HG02642 (cell line): ENCODE measurements around the gene GRIK4.
"Not testable (repeated sequence)": the region's sequence is repeated elsewhere in the genome, so short reads cannot be mapped to it uniquely, and the experiment has no call there.

Source experiments
- ATAC-seq: cut with Tn5 transposase; IDR thresholded peaks from one replicate; pipeline ENCODE4 v1.9.1; 2021; ENCODE audit warnings: mild to moderate bottlenecking; ENCODE audit not compliant: unreplicated experiment, poor library complexity

The GRIK4 gene

GRCh38 chr11:120751550-120751949 lies 240.0 kb downstream of the GRIK4 start:
- no peak for ATAC-seq

GRCh38 chr11:120752668-120753067 lies 241.1 kb downstream of the GRIK4 start:
- ATAC-seq: no peak

GRCh38 chr11:120756931-120757330 lies 245.4 kb downstream of the GRIK4 start:
- ATAC-seq: no peak

GRCh38 chr11:120759046-120759445 lies 247.5 kb downstream of the GRIK4 start:
- no peak for ATAC-seq

GRCh38 chr11:120765710-120766109 lies 254.2 kb downstream of the GRIK4 start:
- ATAC-seq: not testable (repeated sequence)

- no peak for ATAC-seq
Measured at GRCh38 chr11:120766318-120766717, 254.8 kb downstream of the GRIK4 start.

GRCh38 chr11:120768949-120769348 lies 257.4 kb downstream of the GRIK4 start:
- no peak for ATAC-seq

- ATAC-seq: no peak
Measured at GRCh38 chr11:120769906-120770305, 258.4 kb downstream of the GRIK4 start.

- ATAC-seq: no peak
Measured at GRCh38 chr11:120771551-120772060, 260.1 kb downstream of the GRIK4 start.

GRCh38 chr11:120773501-120774031 lies 262.0 kb downstream of the GRIK4 start:
- peak; percentile 61 for ATAC-seq

- no peak for ATAC-seq
Measured at GRCh38 chr11:120774591-120775386, 263.2 kb downstream of the GRIK4 start.

GRCh38 chr11:120775986-120776951 lies 264.7 kb downstream of the GRIK4 start:
- ATAC-seq: no peak

GRCh38 chr11:120778685-120779490 lies 267.3 kb downstream of the GRIK4 start:
- no peak for ATAC-seq

GRCh38 chr11:120780239-120780638 lies 268.7 kb downstream of the GRIK4 start:
- no peak for ATAC-seq

GRCh38 chr11:120781486-120782120 lies 270.1 kb downstream of the GRIK4 start:
- no peak for ATAC-seq

- ATAC-seq: no peak
Measured at GRCh38 chr11:120784566-120785251, 273.2 kb downstream of the GRIK4 start.

- ATAC-seq: no peak
Measured at GRCh38 chr11:120785576-120785975, 274.0 kb downstream of the GRIK4 start.

GRCh38 chr11:120786206-120786735 lies 274.7 kb downstream of the GRIK4 start:
- ATAC-seq: no peak

- ATAC-seq: not testable (repeated sequence)
Measured at GRCh38 chr11:120787224-120787623, 275.7 kb downstream of the GRIK4 start.
